B cell (primary cell): Measurements from ENCODE around the gene GPR35. TPM values are rescaled to one million over a fixed set of nuclear protein-coding genes. Genes with fewer than 3 reads are reported as not detected.

ENCODE experiments used
- ATAC-seq: fragments of 200-7000 bp; cut with Tn5 transposase; one replicate; pipeline ENCODE4 v1.10.0; 2021; ENCODE audit warnings: low read depth, mild to moderate bottlenecking, moderate number of reproducible peaks, moderate library complexity
- CTCF ChIA-PET: fragments of 350-600 bp; sonication (Branson Sonifier 250); formaldehyde crosslinking; loops from one replicate; lab custom pipeline; 2021; ENCODE audit warnings: antibody characterized with exemption, inconsistent platforms; lab: Charles Lee
- POLR2A ChIA-PET: fragments of 350-600 bp; sonication (Branson Sonifier 250); formaldehyde crosslinking; loops from one replicate; lab custom pipeline; 2021; ENCODE audit warnings: antibody characterized with exemption; lab: Charles Lee
- DNase-seq: peaks from one replicate; pipeline ENCODE4 v3.0.0; 2013
- H2AFZ ChIP-seq: 2 replicates; pipeline ENCODE4 v1.6.1; 2012; ENCODE audit warnings: mild to moderate bottlenecking, low read depth, low read length; ENCODE audit not compliant: insufficient read depth, poor library complexity, severe bottlenecking
- H3K27ac ChIP-seq, 2 donors: 1 replicate in 1 of 2; 2 replicates in 1 of 2; pipeline ENCODE4 v1.5.1; 2012 to 2013; ENCODE audit warnings: low read length in 2 of 2, mild to moderate bottlenecking in 2 of 2, moderate library complexity in 1 of 2
- H3K27me3 ChIP-seq, 4 experiments: fragments of 200-600 bp in 1 of 4; sonication (generic) in 1 of 4; replicated peaks in 1 of 4; 1 replicate in 2 of 4; 2 replicates in 2 of 4; pipeline versions ENCODE4 v1.6.1 to v1.7.0; 2013 to 2016; ENCODE audit warnings: low read length in 3 of 4, mild to moderate bottlenecking in 2 of 4, mixed read lengths in 1 of 4, moderate library complexity in 1 of 4; ENCODE audit not compliant: insufficient read depth in 4 of 4, control insufficient read depth in 3 of 4; ENCODE audit errors: control extremely low read depth in 1 of 4
- H3K36me3 ChIP-seq, 2 experiments: replicated peaks in 1 of 2; 1 replicate in 1 of 2; 2 replicates in 1 of 2; pipeline versions ENCODE4 v1.6.1 to v1.7.1; 2013; ENCODE audit warnings: low read length in 1 of 2; ENCODE audit not compliant: insufficient read depth in 2 of 2, control insufficient read depth in 1 of 2; ENCODE audit errors: control extremely low read depth in 1 of 2, extremely low read depth in 1 of 2
- H3K4me1 ChIP-seq, 2 donors: fragments of 200-600 bp in 1 of 2; sonication (generic) in 1 of 2; 1 replicate in 1 of 2; 2 replicates in 1 of 2; pipeline versions ENCODE4 v1.5.1 to v1.6.1; 2013 to 2017; ENCODE audit warnings: low read length in 2 of 2; ENCODE audit not compliant: control insufficient read depth in 2 of 2, insufficient read depth in 2 of 2
- H3K4me2 ChIP-seq: replicated peaks from 2 replicates; pipeline ENCODE3; 2012; ENCODE audit warnings: mild to moderate bottlenecking, low read depth, low read length; ENCODE audit not compliant: poor library complexity, severe bottlenecking
- H3K4me3 ChIP-seq, 5 experiments: fragments of 200-600 bp in 1 of 5; sonication (generic) in 1 of 5; 1 replicate in 3 of 5; 2 replicates in 2 of 5; pipeline versions ENCODE4 v1.5.1 to v1.7.0; 2011 to 2016; ENCODE audit warnings: low read length in 4 of 5, mild to moderate bottlenecking in 4 of 5, low read depth in 2 of 5, control low read depth in 1 of 5, moderate library complexity in 1 of 5; ENCODE audit not compliant: insufficient read depth in 1 of 5; ENCODE audit errors: control extremely low read depth in 1 of 5, extremely low read depth in 1 of 5
- H3K79me2 ChIP-seq: fragments of 200-600 bp; sonication (generic); one replicate; pipeline ENCODE4 v1.6.0; 2016; ENCODE audit warnings: low read length; ENCODE audit not compliant: control insufficient read depth, insufficient read depth
- H3K9ac ChIP-seq: fragments of 200-600 bp; sonication (generic); 2 replicates; pipeline ENCODE4 v1.6.1; 2017; ENCODE audit warnings: mild to moderate bottlenecking, low read length, moderate library complexity
- H3K9me3 ChIP-seq, 3 donors: one replicate each; pipeline versions ENCODE4 v1.6.1 to v1.7.1; 2013; ENCODE audit warnings: low read length in 2 of 3; ENCODE audit not compliant: control insufficient read depth in 2 of 3, insufficient read depth in 1 of 3; ENCODE audit errors: control extremely low read depth in 1 of 3
- H4K20me1 ChIP-seq: 2 replicates; pipeline ENCODE4 v1.6.0; 2012; ENCODE audit warnings: mild to moderate bottlenecking, low read length; ENCODE audit not compliant: insufficient read depth, control insufficient read depth, poor library complexity, severe bottlenecking
- H3K27ac Mint-ChIP-seq: one replicate; pipeline ENCODE4 v1.8.0; 2021; ENCODE audit warnings: mixed read lengths
- H3K27me3 Mint-ChIP-seq: one replicate; pipeline ENCODE4 v1.8.0; 2021; ENCODE audit warnings: mixed read lengths
- H3K4me1 Mint-ChIP-seq: one replicate; pipeline ENCODE4 v1.8.0; 2021; ENCODE audit warnings: mixed read lengths
- H3K4me3 Mint-ChIP-seq: one replicate; pipeline ENCODE4 v1.8.0; 2021; ENCODE audit warnings: mixed read lengths
- H3K9me3 Mint-ChIP-seq: one replicate; pipeline ENCODE4 v1.8.0; 2022; ENCODE audit warnings: mixed read lengths; ENCODE audit not compliant: insufficient read depth
- EZH2 ChIP-seq: IDR thresholded peaks from 2 replicates; pipeline ENCODE4 v1.6.1; 2012; ENCODE audit warnings: borderline replicate concordance, low read depth, mild to moderate bottlenecking, moderate library complexity, low read length; ENCODE audit not compliant: insufficient read depth, poor library complexity, severe bottlenecking
- WGBS: methylation state at CpG from one replicate; pipeline ENCODE4 v1.1.5; 2013; ENCODE audit warnings: missing lambda C conversion rate; ENCODE audit not compliant: insufficient coverage; 5-methylcytosine and 5-hydroxymethylcytosine counted together
- intact Hi-C: fragments of 100-400 bp; cut with micrococcal nuclease; formaldehyde crosslinking; loops from one replicate; pipeline ENCODE4 v1.10.0; 2022
- polyA plus RNA-seq: library from polyadenylated mRNA; depleted of rRNA; stranded (reverse); fragments of >200 nt; gene quantifications from 2 replicates; pipeline ENCODE4 v1.2.3, GENCODE V29; 2012
- total RNA-seq, 2 donors: library from RNA; stranded (reverse); fragments of 120-200 nt in 1 of 2; gene quantifications; 1 replicate in 1 of 2; 2 replicates in 1 of 2; pipeline versions ENCODE4 v1.2.3 to v1.2.4, GENCODE V29; 2013 to 2022
- TF ChIP-seq, protein P1 (sequence below): fragments of 200-600 bp; IDR thresholded peaks from one replicate; pipeline ENCODE4 v1.8.0; 2022; ENCODE audit warnings: antibody characterized with exemption, mild to moderate bottlenecking

Gene GPR35
- total and polyA plus RNA-seq, 2 donors (not counting 1 experiment from before 2014, with no cell fraction given): 1.8 to 9.6 TPM

DNA sequence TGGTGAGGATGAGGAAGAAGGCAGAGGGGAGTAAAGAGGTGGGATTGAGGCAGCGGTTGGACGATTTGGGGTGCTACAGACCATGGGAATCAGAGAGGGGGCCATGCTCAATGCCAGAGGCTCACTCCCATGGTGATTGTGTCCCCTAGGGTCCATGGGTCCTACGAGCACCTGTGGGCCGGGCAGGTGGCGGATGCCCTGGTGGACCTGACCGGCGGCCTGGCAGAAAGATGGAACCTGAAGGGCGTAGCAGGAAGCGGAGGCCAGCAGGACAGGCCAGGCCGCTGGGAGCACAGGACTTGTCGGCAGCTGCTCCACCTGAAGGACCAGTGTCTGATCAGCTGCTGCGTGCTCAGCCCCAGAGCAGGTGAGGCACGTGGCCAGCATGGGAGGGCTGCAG, 33.5 kb upstream of the GPR35 start:
- Histone ChIP-seq H3K36me3 (peaks cover 0 to 32% of the 10 kb centered on the region in 2 experiments), H3K4me1 (peaks cover 15% of the 10 kb centered on the region in 2 donors), H3K79me2 (peaks cover 80% of the 10 kb centered on the region), H3K27ac (no peak overlapping the region), H3K4me3 (no peak overlapping the region), H4K20me1 (peaks cover 91% of the 10 kb centered on the region), H2AFZ (no peak overlapping the region), H3K4me2 (no peak overlapping the region), H3K9ac (no peak overlapping the region), H3K27me3 (no peaks in the 10 kb centered on the region), H3K9me3 (no peaks in the 10 kb centered on the region)
- H3K27me3 Mint-ChIP-seq: no peaks in the 10 kb centered on the region
- no peak for DNase-seq
- H3K4me3 Mint-ChIP-seq: no peak overlapping the region
- H3K9me3 Mint-ChIP-seq: no peaks in the 10 kb centered on the region
- 98% methylated on average over 13 of the region's 13 CpGs for WGBS
- no peak overlapping the region for H3K27ac Mint-ChIP-seq
- no peak for ATAC-seq
- CTCF ChIA-PET: no interaction called here
- POLR2A ChIA-PET: no interaction called here
- H3K4me1 Mint-ChIP-seq: peaks cover 18% of the 10 kb centered on the region
- TF ChIP-seq, protein P1, sequence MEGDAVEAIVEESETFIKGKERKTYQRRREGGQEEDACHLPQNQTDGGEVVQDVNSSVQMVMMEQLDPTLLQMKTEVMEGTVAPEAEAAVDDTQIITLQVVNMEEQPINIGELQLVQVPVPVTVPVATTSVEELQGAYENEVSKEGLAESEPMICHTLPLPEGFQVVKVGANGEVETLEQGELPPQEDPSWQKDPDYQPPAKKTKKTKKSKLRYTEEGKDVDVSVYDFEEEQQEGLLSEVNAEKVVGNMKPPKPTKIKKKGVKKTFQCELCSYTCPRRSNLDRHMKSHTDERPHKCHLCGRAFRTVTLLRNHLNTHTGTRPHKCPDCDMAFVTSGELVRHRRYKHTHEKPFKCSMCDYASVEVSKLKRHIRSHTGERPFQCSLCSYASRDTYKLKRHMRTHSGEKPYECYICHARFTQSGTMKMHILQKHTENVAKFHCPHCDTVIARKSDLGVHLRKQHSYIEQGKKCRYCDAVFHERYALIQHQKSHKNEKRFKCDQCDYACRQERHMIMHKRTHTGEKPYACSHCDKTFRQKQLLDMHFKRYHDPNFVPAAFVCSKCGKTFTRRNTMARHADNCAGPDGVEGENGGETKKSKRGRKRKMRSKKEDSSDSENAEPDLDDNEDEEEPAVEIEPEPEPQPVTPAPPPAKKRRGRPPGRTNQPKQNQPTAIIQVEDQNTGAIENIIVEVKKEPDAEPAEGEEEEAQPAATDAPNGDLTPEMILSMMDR: no peak
- TF ChIP-seq EZH2: no peak
- intact Hi-C loops: no loop called here

DNA sequence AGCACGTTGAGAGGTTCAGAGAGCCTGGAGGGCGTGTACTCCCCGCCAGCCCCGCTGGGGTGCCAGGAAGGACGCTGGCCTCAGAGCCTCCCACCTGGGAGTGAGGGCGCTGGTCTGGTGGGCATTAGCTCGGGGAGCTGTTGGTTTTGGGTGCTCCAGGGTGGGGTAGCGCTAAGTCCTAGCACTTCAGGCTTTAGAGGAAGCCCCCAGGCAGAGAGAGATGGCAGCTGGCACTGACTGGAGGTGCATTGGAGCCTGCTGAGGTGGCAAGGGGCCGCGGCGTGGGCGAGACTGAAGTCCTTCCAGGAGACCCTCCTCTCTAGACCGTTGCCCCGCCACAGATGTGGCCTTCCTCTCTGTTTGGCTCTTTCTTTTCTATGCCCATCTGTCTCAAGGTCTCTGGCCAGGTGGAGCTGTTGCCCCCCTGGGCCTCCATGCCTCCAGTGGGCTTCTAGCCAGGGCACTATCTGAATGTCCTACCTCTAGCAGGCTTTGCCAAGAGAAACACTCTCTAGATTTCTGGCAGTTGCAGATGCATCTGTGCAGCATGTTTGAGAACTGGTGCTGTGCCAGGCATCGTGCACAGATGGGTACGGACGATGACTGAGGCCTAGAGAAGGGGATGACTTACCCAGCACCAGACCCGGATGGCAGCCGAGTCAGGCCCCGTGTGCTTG, 32.1 kb upstream of the GPR35 start:
- WGBS: 97% methylated on average over 20 of the region's 20 CpGs
- no peak overlapping the region for H3K27ac Mint-ChIP-seq
- Histone ChIP-seq H3K4me3 (no peak overlapping the region), H3K36me3 (peaks cover 0 to 44% of the 10 kb centered on the region in 2 experiments), H2AFZ (no peak overlapping the region), H3K27ac (no peak overlapping the region), H3K4me1 (peaks cover 4% of the 10 kb centered on the region in 2 donors), H3K27me3 (no peaks in the 10 kb centered on the region), H3K9me3 (no peaks in the 10 kb centered on the region), H3K79me2 (peaks cover 66% of the 10 kb centered on the region), H4K20me1 (peaks cover 78% of the 10 kb centered on the region), H3K9ac (no peak overlapping the region), H3K4me2 (no peak overlapping the region)
- H3K4me3 Mint-ChIP-seq: no peak overlapping the region
- no peak for DNase-seq
- intact Hi-C loops: no loop called here
- no peaks in the 10 kb centered on the region for H3K27me3 Mint-ChIP-seq
- no peak for ATAC-seq
- TF ChIP-seq, protein P1: no peak
- no peak for TF ChIP-seq EZH2
- ChIA-PET POLR2A (no interaction called here), CTCF (no interaction called here)
- H3K9me3 Mint-ChIP-seq: no peaks in the 10 kb centered on the region
- H3K4me1 Mint-ChIP-seq: peaks cover 8% of the 10 kb centered on the region
